ENCODE data around the gene CNTN5. TPM values are rescaled to one million over a fixed set of nuclear protein-coding genes. Genes with fewer than 3 reads are reported as not detected.

The CNTN5 gene
- total RNA-seq, 1 donor: under 0.01 TPM

GRCh38 chr11:99154277-99154676, 133.5 kb downstream of the CNTN5 start:
- H3K4me3 ChIP-seq (ENCODE audit: low read depth, low read length): no peak overlapping the region
- no peak for TF ChIP-seq CTCF (IDR thresholded peaks at IDR 0.05; ENCODE audit: insufficient read depth, low read depth, low read length)
- no peak for DNase-seq (ENCODE audit: low read depth)

- H3K4me3 ChIP-seq (ENCODE audit: low read depth, low read length): no peak overlapping the region
- TF ChIP-seq CTCF (IDR thresholded peaks at IDR 0.05; ENCODE audit: insufficient read depth, low read depth, low read length): no peak
- no peak for DNase-seq (ENCODE audit: low read depth)
These were observed 139.7 kb downstream of the CNTN5 start for GRCh38 chr11:99160447-99160846.

DNA sequence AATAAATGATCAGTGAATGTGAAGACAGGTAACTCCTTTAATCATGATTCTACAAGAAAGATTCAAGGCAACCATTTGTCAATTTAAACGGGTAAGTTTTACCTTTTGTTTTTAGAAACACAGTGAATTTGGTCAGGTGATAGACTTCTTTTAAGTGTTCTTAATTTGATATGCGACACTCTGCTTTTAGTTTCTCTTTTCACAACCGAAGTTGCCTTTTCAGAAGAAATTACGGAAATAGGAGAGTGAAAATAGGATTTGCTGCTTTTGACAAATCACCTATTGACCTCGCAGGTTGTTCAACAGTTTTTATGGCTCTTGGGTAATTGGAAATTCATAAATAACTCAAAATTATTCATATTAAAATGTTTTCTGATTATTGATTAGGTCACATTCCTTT, 142.1 kb downstream of the CNTN5 start:
- H3K4me3 ChIP-seq (ENCODE audit: low read depth, low read length): no peak overlapping the region
- DNase-seq (ENCODE audit: low read depth): no peak
- no peak for TF ChIP-seq CTCF (IDR thresholded peaks at IDR 0.05; ENCODE audit: insufficient read depth, low read depth, low read length)

DNA sequence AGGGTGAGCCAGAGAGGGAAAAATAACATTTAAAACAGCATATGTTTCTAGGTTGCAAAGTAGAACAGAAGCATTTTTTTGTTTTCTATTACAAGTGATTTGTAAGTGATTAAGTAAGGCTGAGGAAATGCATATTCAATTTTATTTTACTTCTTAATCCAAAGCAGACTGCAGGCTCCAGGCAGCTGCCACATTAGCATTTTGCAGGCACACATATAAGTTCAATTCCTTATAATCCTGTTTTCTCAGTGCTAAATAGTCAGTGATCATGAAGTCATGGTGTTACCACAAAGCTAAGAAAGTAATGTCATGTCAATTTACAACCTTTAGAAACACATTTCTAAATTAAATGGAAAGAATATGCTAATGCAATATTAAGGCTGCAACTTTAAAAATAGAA, 149.8 kb downstream of the CNTN5 start:
- no peak overlapping the region for H3K4me3 ChIP-seq (ENCODE audit: low read depth, low read length)
- DNase-seq (ENCODE audit: low read depth): no peak
- TF ChIP-seq CTCF (IDR thresholded peaks at IDR 0.05; ENCODE audit: insufficient read depth, low read depth, low read length): no peak

DNA sequence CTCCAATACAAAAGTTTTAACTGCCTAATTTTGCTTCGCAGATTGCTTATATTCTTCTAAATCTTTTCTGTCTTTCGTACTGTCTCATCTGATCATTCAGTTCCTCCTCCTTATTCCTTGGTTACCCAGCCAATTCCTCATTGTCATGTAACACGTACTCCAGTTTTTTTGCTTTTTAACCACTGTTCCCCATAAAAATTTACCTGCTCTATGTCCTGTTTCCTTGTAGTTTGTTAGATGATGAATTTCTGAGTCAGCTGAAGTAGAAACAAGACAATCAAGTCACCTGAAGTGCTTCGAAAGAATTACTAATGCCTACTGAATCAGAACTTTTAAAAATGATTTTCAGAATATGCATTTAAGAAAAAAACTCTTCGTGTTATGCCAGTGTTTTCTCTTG, 150.6 kb downstream of the CNTN5 start:
- no peak for TF ChIP-seq CTCF (IDR thresholded peaks at IDR 0.05; ENCODE audit: insufficient read depth, low read depth, low read length)
- DNase-seq (ENCODE audit: low read depth): no peak
- H3K4me3 ChIP-seq (ENCODE audit: low read depth, low read length): no peak overlapping the region

GRCh38 chr11:99176430-99176829, 155.7 kb downstream of the CNTN5 start:
- DNase-seq (ENCODE audit: low read depth): no peak
- no peak for TF ChIP-seq CTCF (IDR thresholded peaks at IDR 0.05; ENCODE audit: insufficient read depth, low read depth, low read length)
- no peak overlapping the region for H3K4me3 ChIP-seq (ENCODE audit: low read depth, low read length)

DNA sequence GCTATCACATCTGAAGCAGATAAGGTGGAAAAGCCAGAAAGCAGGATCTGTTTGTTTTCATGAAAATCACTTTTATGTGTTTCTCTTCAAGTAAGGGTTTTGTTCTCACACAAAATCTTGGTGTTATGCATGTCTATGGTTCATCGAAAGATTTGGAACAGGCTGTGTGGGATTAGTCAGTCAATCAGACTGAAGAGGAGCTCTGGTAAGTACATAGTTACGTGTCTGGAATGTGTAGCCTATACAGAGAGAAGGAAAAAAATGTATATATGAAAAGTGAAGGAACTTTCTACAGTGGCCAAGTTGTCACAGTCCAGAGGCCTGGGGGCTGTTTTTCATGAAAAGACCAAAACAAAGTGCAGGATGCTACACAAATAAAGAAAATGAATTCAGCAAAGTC, 156.7 kb downstream of the CNTN5 start:
- H3K4me3 ChIP-seq (ENCODE audit: low read depth, low read length): no peak overlapping the region
- TF ChIP-seq CTCF (IDR thresholded peaks at IDR 0.05; ENCODE audit: insufficient read depth, low read depth, low read length): no peak
- no peak for DNase-seq (ENCODE audit: low read depth)
